GM23338 (cell line): ENCODE data around the gene DLX5.

Experiments used
- CREB1 ChIP-seq: fragments of 250-450 bp; sonication (Bioruptor Pico); IDR thresholded peaks from 2 replicates; pipeline ENCODE4 v1.5.0; 2020; ENCODE audit warnings: low read depth, mild to moderate bottlenecking, moderate library complexity
- JUNB ChIP-seq: IDR thresholded peaks from one replicate; pipeline ENCODE4 v1.6.1; 2016; ENCODE audit warnings: antibody characterized with exemption; ENCODE audit not compliant: unreplicated experiment
- POLR2AphosphoS5 ChIP-seq: IDR thresholded peaks from 2 replicates; pipeline ENCODE4 v1.6.1; 2016; ENCODE audit warnings: antibody characterized with exemption, low read depth
- TF ChIP-seq, protein P1 (sequence below), 2 experiments: fragments of 200-600 bp in 1 of 2; sonication (generic) in 1 of 2; conservative IDR thresholded peaks; 2 replicates each; pipeline versions ENCODE4 v1.5.1 to v1.6.1; 2016 to 2017; ENCODE audit warnings: antibody characterized with exemption in 2 of 2, low read depth in 2 of 2, mild to moderate bottlenecking in 2 of 2, moderate library complexity in 1 of 2

DNA sequence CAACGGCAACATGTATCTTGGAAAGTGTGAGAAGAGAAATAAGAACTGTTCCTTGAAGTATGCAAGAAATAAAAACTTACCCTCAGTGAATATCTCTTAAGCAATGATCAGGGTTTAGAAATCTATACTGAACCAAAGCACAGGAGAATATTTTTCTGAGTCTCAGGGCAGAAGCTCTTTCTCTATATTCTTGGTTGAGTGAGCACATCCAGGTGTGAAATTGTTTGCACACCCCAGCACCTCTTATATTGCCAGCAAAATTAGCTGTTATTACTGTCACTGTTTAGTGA lies 10.8 kb downstream of the DLX5 start:
- TF ChIP-seq, protein P1, sequence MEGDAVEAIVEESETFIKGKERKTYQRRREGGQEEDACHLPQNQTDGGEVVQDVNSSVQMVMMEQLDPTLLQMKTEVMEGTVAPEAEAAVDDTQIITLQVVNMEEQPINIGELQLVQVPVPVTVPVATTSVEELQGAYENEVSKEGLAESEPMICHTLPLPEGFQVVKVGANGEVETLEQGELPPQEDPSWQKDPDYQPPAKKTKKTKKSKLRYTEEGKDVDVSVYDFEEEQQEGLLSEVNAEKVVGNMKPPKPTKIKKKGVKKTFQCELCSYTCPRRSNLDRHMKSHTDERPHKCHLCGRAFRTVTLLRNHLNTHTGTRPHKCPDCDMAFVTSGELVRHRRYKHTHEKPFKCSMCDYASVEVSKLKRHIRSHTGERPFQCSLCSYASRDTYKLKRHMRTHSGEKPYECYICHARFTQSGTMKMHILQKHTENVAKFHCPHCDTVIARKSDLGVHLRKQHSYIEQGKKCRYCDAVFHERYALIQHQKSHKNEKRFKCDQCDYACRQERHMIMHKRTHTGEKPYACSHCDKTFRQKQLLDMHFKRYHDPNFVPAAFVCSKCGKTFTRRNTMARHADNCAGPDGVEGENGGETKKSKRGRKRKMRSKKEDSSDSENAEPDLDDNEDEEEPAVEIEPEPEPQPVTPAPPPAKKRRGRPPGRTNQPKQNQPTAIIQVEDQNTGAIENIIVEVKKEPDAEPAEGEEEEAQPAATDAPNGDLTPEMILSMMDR (conservative IDR thresholded peaks at IDR 0.05; ENCODE audit: low read depth in 2 of 2): no peak
- no peak for TF ChIP-seq POLR2AphosphoS5
- TF ChIP-seq CREB1 (CRISPR knock-in tag): no peak
- no peak for TF ChIP-seq JUNB
